ENCODE measurements around the gene CRYZL1. TPM values are rescaled to one million over a fixed set of nuclear protein-coding genes. Genes with fewer than 3 reads are reported as not detected.
"Not testable (repeated sequence)": the region's sequence is repeated elsewhere in the genome, so short reads cannot be mapped to it uniquely, and the experiment has no call there.

CRYZL1 gene
- total and polyA plus RNA-seq, 2 donors (not counting 1 experiment from before 2014, with no cell fraction given) = 30.6 to 60.6 TPM

DNA sequence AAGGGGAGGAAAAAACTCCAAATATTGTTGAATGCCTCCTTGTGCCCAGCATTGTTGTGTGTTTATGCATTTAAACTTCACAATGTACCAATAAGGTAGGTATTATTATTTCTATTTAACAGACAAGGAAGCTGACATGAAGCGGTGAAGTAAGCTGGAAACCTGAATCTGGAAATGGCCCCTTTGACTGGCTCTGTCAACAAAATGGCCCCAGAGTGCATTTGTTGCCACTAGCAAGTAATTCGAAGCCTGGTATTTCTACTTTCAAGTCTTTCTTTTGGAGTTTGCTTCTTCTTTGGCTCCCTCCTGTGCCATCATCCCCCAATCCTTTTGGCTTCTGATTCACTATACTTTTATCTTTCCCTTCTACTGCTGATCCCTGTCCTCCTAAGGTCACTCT lies 23.1 kb downstream of the CRYZL1 start:
- Histone ChIP-seq H3K4me3 (ENCODE audit: control extremely low read depth in 1 of 5, extremely low read depth in 1 of 5, insufficient read depth in 1 of 5, low read depth in 2 of 5, low read length in 4 of 5) (no peak overlapping the region), H3K9ac (ENCODE audit: low read length) (no peak overlapping the region), H3K4me1 (ENCODE audit: control insufficient read depth in 2 of 2, insufficient read depth in 2 of 2, low read length in 2 of 2) (no peaks in the 10 kb centered on the region), H3K27ac (ENCODE audit: low read length in 2 of 2) (no peak overlapping the region), H3K4me2 (replicated peaks; ENCODE audit: low read depth, low read length, poor library complexity, severe bottlenecking) (no peak overlapping the region), H2AFZ (ENCODE audit: insufficient read depth, low read depth, low read length, poor library complexity, severe bottlenecking) (no peak overlapping the region), H3K79me2 (ENCODE audit: control insufficient read depth, insufficient read depth, low read length) (no peaks in the 10 kb centered on the region), H3K27me3 (replicated peaks in 1 of 4; ENCODE audit: control extremely low read depth in 1 of 4, control insufficient read depth in 3 of 4, insufficient read depth in 4 of 4, low read length in 3 of 4) (no peaks in the 10 kb centered on the region), H3K9me3 (ENCODE audit: control extremely low read depth in 1 of 3, control insufficient read depth in 2 of 3, insufficient read depth in 1 of 3, low read length in 2 of 3) (peaks cover 0 to 3% (median 0%) of the 10 kb centered on the region in 3 donors), H3K36me3 (replicated peaks in 1 of 2; ENCODE audit: control extremely low read depth in 1 of 2, control insufficient read depth in 1 of 2, extremely low read depth in 1 of 2, insufficient read depth in 2 of 2, low read length in 1 of 2) (peaks cover 4 to 23% of the 10 kb centered on the region in 2 experiments), H4K20me1 (ENCODE audit: control insufficient read depth, insufficient read depth, low read length, poor library complexity, severe bottlenecking) (no peaks in the 10 kb centered on the region)
- POLR2A ChIA-PET = no interaction called here
- Mint-ChIP-seq H3K9me3 (ENCODE audit: insufficient read depth) (no peaks in the 10 kb centered on the region), H3K4me3 (no peak overlapping the region), H3K27ac (no peak overlapping the region), H3K27me3 (no peaks in the 10 kb centered on the region), H3K4me1 (peaks cover 4% of the 10 kb centered on the region)
- CTCF ChIA-PET = interaction anchor here (0.7 kb wide), 1 partner anchor 1448 kb away, joined by 4 read pairs; no protein-coding TSS in a partner anchor
- 92% methylated on average over 1 of the region's 2 CpGs for WGBS (ENCODE audit: insufficient coverage)
- intact Hi-C loops (cut with micrococcal nuclease) = no loop called here
- no peak for DNase-seq
- TF ChIP-seq, protein P1, sequence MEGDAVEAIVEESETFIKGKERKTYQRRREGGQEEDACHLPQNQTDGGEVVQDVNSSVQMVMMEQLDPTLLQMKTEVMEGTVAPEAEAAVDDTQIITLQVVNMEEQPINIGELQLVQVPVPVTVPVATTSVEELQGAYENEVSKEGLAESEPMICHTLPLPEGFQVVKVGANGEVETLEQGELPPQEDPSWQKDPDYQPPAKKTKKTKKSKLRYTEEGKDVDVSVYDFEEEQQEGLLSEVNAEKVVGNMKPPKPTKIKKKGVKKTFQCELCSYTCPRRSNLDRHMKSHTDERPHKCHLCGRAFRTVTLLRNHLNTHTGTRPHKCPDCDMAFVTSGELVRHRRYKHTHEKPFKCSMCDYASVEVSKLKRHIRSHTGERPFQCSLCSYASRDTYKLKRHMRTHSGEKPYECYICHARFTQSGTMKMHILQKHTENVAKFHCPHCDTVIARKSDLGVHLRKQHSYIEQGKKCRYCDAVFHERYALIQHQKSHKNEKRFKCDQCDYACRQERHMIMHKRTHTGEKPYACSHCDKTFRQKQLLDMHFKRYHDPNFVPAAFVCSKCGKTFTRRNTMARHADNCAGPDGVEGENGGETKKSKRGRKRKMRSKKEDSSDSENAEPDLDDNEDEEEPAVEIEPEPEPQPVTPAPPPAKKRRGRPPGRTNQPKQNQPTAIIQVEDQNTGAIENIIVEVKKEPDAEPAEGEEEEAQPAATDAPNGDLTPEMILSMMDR (IDR thresholded peaks at IDR 0.05) = no peak
- no peak for ATAC-seq (ENCODE audit: low read depth)

DNA sequence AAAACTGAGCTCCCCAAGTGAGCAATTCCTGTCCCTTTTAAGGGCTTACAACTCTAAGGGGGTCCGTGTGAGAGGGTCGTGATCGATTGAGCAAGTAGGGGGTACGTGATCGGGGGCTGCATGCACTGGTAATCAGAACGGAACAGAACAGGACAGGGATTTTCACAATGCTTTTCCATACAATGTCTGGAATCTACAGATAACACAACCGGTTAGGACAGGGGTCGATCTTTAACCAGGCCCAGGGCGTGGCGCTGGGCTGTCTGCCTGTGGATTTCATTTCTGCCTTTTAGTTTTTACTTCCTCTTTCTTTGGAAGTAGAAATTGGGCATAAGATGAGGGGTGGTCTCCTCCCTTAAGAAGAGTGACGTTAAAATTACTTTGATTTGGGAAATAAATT lies 24.0 kb downstream of the CRYZL1 start:
- H3K9me3 ChIP-seq (ENCODE audit: control extremely low read depth in 1 of 3, control insufficient read depth in 2 of 3, insufficient read depth in 1 of 3, low read length in 2 of 3); H4K20me1 ChIP-seq (ENCODE audit: control insufficient read depth, insufficient read depth, low read length, poor library complexity, severe bottlenecking); H3K9ac ChIP-seq (ENCODE audit: low read length); POLR2A ChIA-PET; H3K9me3 Mint-ChIP-seq (ENCODE audit: insufficient read depth); H2AFZ ChIP-seq (ENCODE audit: insufficient read depth, low read depth, low read length, poor library complexity, severe bottlenecking); H3K27me3 ChIP-seq (replicated peaks in 1 of 4; ENCODE audit: control extremely low read depth in 1 of 4, control insufficient read depth in 3 of 4, insufficient read depth in 4 of 4, low read length in 3 of 4); H3K4me3 ChIP-seq (ENCODE audit: control extremely low read depth in 1 of 5, extremely low read depth in 1 of 5, insufficient read depth in 1 of 5, low read depth in 2 of 5, low read length in 4 of 5); H3K79me2 ChIP-seq (ENCODE audit: control insufficient read depth, insufficient read depth, low read length); DNase-seq; H3K4me1 Mint-ChIP-seq; H3K27me3 Mint-ChIP-seq; H3K27ac ChIP-seq (ENCODE audit: low read length in 2 of 2); H3K27ac Mint-ChIP-seq; H3K4me1 ChIP-seq (ENCODE audit: control insufficient read depth in 2 of 2, insufficient read depth in 2 of 2, low read length in 2 of 2); ATAC-seq (ENCODE audit: low read depth); H3K4me2 ChIP-seq (replicated peaks; ENCODE audit: low read depth, low read length, poor library complexity, severe bottlenecking); intact Hi-C loops (cut with micrococcal nuclease); H3K4me3 Mint-ChIP-seq: not testable (repeated sequence)
- peaks cover 5 to 25% of the 10 kb centered on the region in 2 experiments for H3K36me3 ChIP-seq (replicated peaks in 1 of 2; ENCODE audit: control extremely low read depth in 1 of 2, control insufficient read depth in 1 of 2, extremely low read depth in 1 of 2, insufficient read depth in 2 of 2, low read length in 1 of 2)
- CTCF ChIA-PET = interaction anchor here (1.0 kb wide), 1 partner anchor 12 kb away, joined by 3 read pairs; no protein-coding TSS in a partner anchor
- WGBS (ENCODE audit: insufficient coverage) = 100% methylated on average over 3 of the region's 11 CpGs

Data from B cell (primary cell).